ENCODE data around the gene KCTD19.
"Not testable (repeated sequence)": the region's sequence is repeated elsewhere in the genome, so short reads cannot be mapped to it uniquely, and the experiment has no call there.

Gene KCTD19

DNA sequence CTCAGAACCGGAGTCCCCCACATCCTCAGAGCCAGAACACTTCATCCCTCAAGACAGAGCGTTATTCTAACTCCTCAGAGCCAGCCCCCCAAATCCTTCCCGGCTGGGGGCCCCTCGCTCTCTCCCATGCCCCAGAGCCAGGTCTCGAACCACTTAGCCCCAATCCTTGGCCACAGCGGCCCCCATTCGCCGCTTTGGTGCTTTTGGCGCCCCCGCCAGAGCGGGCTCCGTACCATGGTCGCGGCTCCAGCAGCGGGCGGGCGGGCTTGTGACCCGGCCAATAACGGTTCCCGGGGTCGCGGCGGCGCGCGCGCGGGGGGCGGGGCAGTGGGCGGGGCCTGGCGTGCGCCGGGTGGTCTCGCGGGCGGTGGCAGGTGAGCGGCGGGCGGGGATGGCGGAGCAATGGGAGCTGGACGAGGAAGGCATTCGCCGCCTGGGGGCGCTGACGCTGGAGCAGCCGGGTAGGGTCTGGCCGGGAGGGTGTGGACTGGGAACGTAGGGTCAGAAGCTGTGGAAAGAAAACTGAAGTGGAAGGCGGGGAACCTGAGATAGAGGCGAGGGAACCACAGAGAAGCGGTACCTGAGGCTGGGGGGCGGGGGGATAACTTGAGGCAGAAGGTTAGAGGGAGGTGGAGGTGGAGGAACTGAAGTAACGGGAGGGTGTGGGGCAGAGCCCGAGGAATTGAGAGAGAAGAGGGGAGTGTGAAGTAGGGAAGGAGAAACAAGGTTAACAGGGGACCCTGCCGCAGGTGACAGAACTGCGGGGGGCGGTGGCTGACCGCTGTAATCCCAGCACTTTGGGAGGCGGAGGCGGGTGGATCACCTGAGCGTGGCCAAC is at the start of gene KCTD19, which contains the start of gene LRRC36:
KCTD19 (minus strand) TSS at position 270 of the 838 bp plus-strand sequence; CDS start at position 236, 34 bp downstream.
LRRC36 (plus strand) TSS at position 344 of the 838 bp plus-strand sequence; CDS start at position 392, 48 bp downstream.
- DNase-seq (ENCODE audit: extremely low spot score, insufficient read length, low read depth) (peak; percentile 46), FAIRE-seq (no peak)

DNA sequence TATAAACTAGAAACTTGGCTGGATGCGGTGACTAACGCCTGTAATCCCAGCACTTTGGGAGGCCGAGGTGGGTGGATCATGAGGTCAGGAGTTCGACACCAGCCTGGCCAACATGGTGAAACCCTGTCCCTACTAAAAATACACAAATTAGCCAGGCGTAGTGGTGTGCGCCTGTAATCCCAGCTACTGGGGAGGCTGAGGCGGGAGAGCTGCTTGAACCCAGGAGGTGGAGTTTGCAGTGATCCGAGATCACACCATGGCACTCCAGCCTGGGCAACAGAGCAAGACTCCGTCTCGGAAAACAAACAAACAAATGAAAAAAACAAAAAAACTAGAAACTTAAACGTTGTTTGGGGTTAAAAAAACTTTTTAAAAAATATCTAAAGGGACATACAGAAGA is 49.5 kb upstream of the KCTD19 start:
- FAIRE-seq; DNase-seq (ENCODE audit: extremely low spot score, insufficient read length, low read depth): not testable (repeated sequence)

DNA sequence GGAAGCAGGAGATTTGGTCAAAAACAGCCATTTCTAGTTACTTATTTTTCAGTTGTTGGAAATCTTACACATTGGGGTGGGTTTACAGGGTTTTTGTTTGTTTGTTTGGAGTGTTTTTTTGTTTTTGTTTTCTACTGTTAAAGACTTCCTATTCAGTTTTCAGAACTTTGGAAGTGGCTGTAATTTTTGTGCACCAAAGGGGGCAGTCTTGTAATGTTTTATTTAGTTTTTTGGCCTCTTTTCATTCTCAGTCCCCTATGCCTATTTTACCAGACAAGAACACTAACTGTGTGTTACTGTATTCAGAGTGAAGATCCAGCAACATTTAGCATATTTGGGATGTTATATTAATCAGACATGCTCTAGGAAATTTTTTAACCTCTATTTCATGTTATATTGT is 46.1 kb upstream of the KCTD19 start:
- DNase-seq (ENCODE audit: extremely low spot score, insufficient read length, low read depth) (no peak), FAIRE-seq (no peak)

DNA sequence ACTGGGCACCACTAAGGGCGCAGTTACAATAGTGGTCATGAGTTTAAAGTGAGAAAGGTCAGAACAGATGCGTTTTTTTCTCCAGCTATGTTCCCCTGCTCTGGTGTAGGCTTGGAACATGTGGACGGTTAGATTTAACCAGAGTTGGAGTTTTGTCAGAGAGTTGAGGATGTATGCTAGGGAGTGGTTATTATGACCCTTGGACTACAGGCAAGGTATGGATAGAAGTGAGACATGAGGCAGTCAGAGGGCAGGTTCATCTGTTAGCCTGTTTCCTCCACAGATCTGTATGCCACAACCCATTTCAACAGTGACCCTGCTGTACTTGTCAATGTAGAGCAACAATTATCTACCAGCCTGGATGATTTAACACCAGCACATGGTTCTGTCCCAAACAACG is 44.1 kb upstream of the KCTD19 start:
- FAIRE-seq: no peak

DNA sequence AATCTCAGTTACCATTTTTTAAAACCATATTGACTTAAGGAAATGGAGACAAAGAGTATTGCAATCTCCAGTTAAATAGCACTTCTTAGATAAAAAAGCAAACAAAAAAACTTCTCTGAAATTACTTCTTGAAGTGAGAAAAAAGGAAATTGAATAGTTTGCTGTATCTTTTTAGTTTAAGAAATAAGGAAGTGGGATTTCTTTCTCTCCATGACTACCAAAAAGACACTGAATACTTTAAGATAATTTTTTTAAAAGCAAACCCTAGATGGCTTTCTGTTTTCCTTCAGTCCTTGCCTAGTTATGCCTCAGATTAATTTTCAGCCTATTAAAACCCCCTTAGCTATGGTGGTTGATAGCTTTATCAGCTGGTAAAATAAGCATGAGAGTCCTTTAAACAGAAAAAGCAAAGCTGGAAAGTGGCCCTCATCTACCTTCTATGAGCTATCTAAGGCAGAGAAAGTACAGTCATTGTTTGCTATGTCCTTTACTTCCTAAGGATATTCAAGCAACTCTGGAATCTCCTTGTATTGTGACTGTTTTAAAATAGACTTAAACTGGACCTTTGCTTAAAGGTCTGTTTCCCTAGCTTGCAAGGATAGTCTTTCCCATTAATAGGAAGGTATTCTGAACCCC is 38.2 kb upstream of the KCTD19 start:
- no peak for DNase-seq (ENCODE audit: extremely low spot score, insufficient read length, low read depth)
- no peak for FAIRE-seq

More for the DNA sequence above, 44.1 kb upstream of the KCTD19 start:
- no peak for DNase-seq (ENCODE audit: extremely low spot score, insufficient read length, low read depth)

DNA sequence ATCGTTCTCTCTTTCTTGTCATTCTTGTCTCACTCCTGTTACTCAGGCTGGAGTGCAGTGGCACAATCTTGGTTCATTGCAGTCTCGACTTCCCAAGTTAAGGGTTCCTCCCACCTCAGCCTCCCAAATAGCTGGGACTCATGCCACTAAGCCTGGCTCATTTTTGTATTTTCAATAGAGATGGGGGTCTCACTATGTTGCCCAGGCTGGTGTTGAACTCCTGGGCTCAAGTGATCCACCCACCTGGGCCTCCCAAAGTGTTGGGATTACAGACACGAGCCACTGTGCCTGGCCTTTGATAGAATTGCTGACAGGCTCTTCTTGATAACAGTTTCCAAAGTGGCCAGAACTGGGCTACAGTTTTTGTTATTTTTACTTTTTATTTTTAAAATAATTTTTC is 34.5 kb upstream of the KCTD19 start:
- FAIRE-seq (no peak), DNase-seq (ENCODE audit: extremely low spot score, insufficient read length, low read depth) (no peak)

DNA sequence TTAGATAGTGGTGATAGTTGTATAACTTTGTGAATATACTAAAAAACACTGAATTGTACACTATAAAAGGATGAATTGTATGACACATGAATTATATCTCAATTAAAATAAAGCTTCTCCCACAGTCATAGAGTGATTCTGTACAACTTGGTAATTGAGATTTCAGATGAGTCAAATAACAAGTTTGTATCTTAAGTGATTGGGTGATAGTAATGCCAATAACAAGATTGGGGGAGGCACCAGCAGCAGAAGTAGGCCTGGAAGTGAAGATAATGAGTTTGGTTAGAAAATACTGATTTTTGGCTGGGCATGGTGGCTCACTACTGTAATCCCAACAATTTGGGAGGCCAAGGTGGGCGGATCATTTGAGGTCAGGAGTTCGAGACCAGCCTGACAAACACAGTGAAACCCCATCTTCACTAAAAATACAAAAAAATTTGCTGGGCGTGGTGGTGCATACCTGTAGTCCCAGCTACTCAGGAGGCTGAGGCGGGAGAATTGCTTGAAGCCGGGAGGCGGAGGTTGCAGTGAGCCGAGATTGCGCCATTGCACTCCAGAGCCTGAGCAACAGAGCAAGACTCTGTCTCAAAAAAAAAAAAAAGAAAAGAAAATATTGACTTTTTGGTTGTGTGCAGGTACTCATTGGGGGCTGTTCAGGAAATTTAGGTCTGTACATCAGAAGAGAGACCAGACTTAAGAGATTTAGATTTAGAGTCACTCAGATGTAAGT is 33.2 kb upstream of the KCTD19 start:
- FAIRE-seq; DNase-seq (ENCODE audit: extremely low spot score, insufficient read length, low read depth): not testable (repeated sequence)

DNA sequence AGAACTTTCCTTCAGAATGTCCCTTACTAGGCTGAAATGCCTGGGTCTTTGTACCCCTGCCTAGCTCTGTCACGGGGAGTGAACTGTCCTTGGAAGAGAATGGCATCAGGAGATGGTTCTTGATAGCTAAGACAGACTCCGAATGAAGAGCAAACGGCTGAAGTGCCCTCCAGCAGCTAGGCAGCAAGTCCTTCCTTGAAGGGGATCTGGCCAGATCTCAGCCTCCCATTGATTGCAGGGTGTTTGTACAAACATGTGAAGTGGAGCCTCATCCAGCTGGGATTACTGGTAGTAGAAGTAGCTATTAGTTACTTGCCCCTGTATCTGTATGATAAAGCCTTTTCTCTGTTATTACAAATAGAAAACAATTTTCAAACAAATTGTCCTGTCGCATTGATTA is 31.0 kb upstream of the KCTD19 start:
- FAIRE-seq: no peak
- DNase-seq (ENCODE audit: extremely low spot score, insufficient read length, low read depth): no peak

DNA sequence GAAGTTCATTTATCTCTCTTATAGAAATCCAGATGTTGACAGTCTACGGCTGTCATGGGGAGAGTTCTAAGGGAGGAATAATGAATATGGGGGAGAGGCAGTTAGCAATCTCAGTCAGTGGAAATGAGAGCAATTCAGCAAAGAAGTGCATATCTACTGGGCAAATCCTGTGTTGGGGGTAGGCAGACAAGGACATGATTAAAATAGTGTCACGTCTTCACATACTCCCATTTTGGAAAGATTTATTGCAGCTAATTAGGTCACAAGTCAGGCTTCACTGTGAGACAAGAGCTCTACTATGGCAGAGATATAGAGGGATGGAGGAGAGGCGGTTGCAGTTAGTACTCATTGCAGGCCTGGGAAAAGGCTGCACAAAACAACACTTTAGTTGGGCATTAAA is 29.9 kb upstream of the KCTD19 start:
- no peak for DNase-seq (ENCODE audit: extremely low spot score, insufficient read length, low read depth)
- no peak for FAIRE-seq

DNA sequence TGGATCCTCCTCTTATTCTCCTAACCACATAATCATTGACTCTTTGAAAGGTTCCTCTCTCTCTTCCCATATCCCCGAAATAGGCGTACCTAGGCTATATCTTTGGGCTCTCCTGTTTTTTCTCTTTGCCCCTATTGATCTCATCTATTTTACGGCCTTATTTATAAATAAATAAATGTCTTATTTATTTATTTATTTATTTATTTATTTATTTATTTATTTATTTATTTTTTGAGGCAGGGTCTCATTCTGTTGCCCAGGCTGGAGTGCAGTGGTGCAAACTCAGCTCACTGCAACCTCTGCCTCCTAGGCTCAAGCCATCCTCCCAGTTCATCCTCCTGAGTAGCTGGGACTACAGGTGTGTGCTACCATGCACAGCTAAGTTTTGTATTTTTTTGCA is 25.9 kb upstream of the KCTD19 start:
- FAIRE-seq; DNase-seq (ENCODE audit: extremely low spot score, insufficient read length, low read depth): not testable (repeated sequence)

DNA sequence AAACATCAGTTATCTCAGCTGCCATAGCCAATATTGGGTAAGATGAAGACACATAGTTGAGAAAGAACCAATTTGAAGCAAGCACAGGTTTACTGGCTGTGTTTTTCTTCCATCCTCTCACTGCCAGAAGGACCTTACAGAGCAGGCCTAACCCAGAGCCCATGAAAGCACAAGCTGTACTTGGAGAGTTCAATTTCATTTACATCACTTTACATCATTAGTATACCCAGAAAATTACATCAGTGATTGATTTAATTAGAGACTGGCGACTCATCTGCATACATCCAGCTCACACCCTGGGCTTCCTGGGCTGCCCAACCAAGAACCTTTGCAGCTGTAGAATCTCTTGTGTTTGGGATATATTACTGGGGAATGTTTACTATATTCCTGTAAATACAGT is 23.8 kb upstream of the KCTD19 start:
- DNase-seq (ENCODE audit: extremely low spot score, insufficient read length, low read depth): no peak
- FAIRE-seq: no peak

DNA sequence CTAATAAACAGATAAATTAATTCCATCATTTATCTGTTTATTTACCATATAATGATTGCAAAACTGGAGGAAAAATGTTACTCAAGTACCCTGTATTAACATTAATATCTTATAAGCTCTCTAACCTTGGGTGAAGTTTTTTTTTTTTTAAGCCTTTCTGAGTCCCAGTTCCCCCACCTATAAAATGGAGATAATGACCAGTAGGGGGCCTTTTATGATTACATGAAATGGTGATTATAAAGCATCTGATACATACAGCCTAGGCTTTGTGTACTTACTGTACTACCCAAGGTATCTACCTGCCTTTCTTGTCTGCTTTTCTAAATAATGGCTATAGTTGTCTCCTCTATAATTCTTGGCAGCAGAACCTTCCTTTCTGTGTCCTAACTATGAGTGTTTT is 22.6 kb upstream of the KCTD19 start:
- DNase-seq (ENCODE audit: extremely low spot score, insufficient read length, low read depth): no peak
- no peak for FAIRE-seq

DNA sequence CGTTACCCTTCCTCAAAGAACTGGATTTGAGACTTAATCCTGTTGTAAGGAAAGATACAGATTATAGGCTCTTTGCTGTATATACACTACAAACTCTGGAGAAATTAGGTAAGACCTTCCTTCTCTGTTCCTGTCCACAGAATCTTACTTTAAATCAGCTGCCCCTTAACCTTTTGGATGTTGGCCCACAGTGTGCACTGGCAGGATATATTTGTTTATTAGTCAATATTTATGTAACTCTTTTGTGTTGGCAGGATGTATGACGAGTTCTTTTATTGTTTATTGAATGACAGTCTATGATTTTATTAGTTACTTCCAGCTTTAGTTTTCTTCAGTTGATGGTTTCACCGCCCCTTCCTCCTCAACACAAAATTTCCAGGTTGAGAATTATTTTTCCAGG is 19.8 kb upstream of the KCTD19 start:
- DNase-seq (ENCODE audit: extremely low spot score, insufficient read length, low read depth) (no peak), FAIRE-seq (no peak)

DNA sequence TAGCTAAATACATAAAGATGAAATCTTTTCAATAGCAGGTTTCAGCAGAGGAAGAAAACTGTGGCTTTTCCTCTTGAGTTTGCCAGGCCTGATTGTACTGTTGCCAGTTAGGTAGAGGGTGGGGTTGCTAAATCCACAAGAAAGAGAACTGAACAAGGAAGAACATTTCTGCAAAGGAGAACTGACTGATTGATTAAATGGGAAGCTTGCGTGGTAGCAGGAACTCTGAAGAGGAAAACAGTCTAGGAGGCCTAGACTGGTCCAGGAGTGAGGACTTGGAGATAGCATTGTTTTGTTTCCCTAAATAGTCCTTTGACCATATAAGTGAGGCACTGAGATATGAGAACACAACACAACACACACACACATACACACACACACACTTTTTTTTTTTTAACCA is 18.9 kb upstream of the KCTD19 start:
- DNase-seq (ENCODE audit: extremely low spot score, insufficient read length, low read depth) (no peak), FAIRE-seq (no peak)

DNA sequence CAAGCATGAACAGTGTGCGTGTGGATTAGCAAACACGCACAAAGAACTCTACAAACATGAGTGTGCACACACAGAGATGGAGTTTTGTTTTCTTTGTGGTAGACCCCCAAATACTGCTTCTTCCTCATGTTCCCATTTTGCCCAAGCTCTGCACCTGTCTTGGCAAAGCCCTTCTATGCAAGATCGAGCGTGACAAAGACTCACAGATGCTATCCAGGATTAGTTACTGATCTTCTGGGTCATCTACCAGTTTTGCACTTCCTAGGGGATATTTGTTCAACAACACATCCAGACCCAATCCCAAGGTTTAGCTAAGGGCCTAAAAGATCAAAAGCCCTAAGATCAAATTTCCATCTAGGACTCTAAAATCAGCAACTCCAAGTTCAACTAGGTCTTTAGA is 16.1 kb upstream of the KCTD19 start:
- FAIRE-seq (no peak), DNase-seq (ENCODE audit: extremely low spot score, insufficient read length, low read depth) (no peak)

DNA sequence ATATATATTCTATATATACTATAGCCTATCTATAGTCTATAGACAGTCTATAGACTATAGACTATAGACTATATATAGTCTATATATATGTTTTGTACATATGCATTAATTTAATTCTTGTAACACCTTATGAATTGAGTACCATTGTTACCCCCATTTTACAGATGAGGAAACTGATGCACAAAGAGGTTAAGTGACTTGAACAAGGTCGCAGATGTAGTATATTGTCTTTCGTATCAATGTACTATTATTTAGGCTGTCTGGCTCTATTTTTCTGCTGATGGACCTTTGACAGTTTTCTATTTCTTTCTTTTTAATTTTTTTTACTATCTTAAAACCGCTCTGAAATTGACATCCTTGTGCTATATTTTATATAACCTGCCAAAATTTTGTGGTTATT is 14.7 kb upstream of the KCTD19 start:
- FAIRE-seq (no peak), DNase-seq (ENCODE audit: extremely low spot score, insufficient read length, low read depth) (no peak)

DNA sequence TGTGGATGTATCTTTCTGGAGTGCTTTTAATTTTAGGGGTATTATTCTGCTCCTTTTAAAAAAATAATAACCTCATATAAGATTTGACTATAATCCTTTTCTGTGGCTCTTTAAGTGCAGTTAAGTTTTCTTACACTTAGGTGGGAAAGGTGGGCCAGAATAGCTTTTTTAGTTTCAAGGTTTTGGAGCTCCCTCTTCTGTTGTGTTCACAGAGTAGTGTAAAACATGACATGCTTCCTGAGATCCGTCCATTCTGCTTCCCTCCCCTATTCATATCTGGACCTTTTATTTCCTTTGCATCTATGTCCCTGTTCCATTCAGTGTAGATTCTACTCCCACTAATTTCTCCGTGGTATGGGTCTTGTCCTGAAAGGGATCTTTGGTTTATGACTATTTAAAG is 12.9 kb upstream of the KCTD19 start:
- DNase-seq (ENCODE audit: extremely low spot score, insufficient read length, low read depth) (no peak), FAIRE-seq (no peak)

DNA sequence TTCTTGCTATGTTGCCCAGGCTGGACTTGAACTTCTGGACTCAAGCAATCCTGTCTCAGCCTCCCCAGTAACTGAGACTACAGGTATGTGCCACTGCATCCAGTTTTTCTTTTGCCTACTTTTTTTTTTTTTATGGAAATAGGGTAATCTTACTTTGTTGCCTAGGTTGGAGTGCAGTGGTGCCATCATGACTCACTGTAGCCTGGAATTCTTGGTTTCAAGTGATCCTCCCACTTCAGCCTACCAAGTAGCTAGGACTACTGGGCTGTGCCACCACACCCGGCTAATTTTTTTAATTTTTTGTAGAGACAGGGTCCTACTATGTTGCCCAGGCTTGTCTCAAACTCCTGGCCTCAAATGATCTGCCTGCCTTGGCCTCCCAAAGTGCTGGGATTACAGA is 10.1 kb upstream of the KCTD19 start:
- FAIRE-seq (no peak), DNase-seq (ENCODE audit: extremely low spot score, insufficient read length, low read depth) (no peak)

DNA sequence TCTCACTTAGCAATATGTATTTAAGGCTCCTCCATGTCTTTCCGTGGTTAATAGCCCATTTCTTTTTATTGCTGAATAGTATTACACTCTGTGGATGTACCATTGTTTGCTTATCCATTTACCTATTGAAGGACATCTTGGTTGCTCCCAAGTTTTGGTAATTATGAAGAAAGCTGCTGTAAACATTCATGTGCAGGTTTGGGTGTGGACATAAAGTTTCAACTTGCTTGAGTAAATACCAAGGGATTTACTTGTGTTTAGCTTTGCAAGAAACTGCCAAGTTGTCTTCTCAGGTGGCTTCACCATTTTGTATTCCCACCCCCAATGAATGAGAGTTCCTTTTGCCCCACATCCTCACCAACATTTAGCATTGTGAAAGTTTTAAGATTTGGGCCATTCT is 9.6 kb upstream of the KCTD19 start:
- FAIRE-seq (no peak), DNase-seq (ENCODE audit: extremely low spot score, insufficient read length, low read depth) (no peak)

DNA sequence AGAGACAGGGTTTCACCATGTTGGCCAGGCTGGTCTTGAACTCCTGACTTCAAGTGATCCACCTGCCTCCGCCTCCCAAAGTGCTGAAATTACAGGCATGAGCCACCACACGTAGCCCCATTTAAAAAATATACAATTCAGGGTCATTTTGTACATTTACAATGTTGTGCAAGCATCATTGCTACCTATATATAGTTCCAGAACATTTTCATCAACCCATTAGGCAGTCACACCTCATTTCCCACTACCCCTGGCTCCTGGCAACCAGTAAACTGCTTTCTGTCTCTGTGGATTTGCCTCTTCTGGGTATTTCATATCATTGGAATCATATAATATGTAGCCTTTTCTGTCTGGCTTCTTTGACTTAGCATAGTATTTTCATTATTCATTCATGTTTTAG is 6.8 kb upstream of the KCTD19 start:
- no peak for FAIRE-seq
- DNase-seq (ENCODE audit: extremely low spot score, insufficient read length, low read depth): no peak

DNA sequence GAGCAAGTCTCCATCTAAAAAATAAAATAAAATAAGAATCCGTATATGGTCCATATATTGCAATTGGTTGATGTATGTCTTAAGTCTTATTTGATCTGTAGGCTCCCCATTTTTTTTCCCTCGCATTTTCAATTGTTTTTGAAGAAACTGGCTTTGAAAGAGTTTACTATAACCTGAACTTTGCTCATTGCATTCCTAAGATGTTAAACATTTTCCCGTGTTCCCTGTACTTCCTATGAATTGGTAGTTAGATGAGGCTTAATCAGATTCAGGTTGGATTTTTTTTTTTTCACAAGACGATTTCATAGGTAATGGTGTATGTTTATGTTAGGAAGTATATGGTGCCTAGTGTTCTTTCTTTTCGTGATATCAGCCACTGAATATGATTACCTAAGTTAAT is 3.4 kb upstream of the KCTD19 start:
- FAIRE-seq: no peak
- DNase-seq (ENCODE audit: extremely low spot score, insufficient read length, low read depth): no peak
